Psoas muscle (tissue), 8 donors: ENCODE measurements around the gene MROH8. TPM values are rescaled to one million over a fixed set of nuclear protein-coding genes. Genes with fewer than 3 reads are reported as not detected.
A peak's percentile ranks its signal among the peaks of the same experiment; 100 is the strongest.

Experiments used
- ATAC-seq, 4 donors: fragments of 200-7000 bp; cut with Tn5 transposase; one replicate each; pipeline ENCODE4 v1.9.1; 2020; ENCODE audit warnings: moderate library complexity in 3 of 4, mild to moderate bottlenecking in 2 of 4
- DNase-seq, 2 donors: peaks; one replicate each; pipeline ENCODE4 v3.0.0-alpha.2; 2020
- H3K27ac ChIP-seq: fragments of 200-600 bp; one replicate; pipeline ENCODE4 v1.8.0; 2022
- H3K27me3 ChIP-seq, 3 donors: fragments of 200-600 bp in 1 of 3; one replicate each; pipeline versions ENCODE4 v1.6.1 to v1.8.0; 2013 to 2022; ENCODE audit warnings: low read length in 2 of 3, mild to moderate bottlenecking in 2 of 3, moderate library complexity in 1 of 3; ENCODE audit not compliant: insufficient read depth in 3 of 3
- H3K36me3 ChIP-seq, 2 donors: fragments of 200-600 bp in 1 of 2; one replicate each; pipeline versions ENCODE4 v1.6.1 to v1.8.0; 2013 to 2022; ENCODE audit warnings: low read depth in 1 of 2, mild to moderate bottlenecking in 1 of 2, moderate library complexity in 1 of 2; ENCODE audit not compliant: insufficient read depth in 1 of 2
- H3K4me1 ChIP-seq: fragments of 200-600 bp; one replicate; pipeline ENCODE4 v1.8.0; 2022
- H3K4me3 ChIP-seq: fragments of 200-600 bp; one replicate; pipeline ENCODE4 v1.8.0; 2022; ENCODE audit warnings: mild to moderate bottlenecking
- H3K9me3 ChIP-seq: fragments of 200-600 bp; one replicate; pipeline ENCODE4 v1.8.0; 2022
- CTCF ChIP-seq: fragments of 200-600 bp; IDR thresholded peaks from one replicate; pipeline ENCODE4 v1.8.0; 2022; ENCODE audit warnings: antibody characterized with exemption
- WGBS, 3 donors: extraction: QIAGEN DNeasy Blood & Tissue Kit; methylation state at CpG; one replicate each; pipeline versions ENCODE4 v1.1.6 to v1.1.7; 2013; 5-methylcytosine and 5-hydroxymethylcytosine counted together
- intact Hi-C, 2 donors: fragments of 100-400 bp; cut with DNase I; formaldehyde crosslinking; loops; one replicate each; pipeline versions ENCODE4 v1.11.0 to v1.14.2; 2022
- polyA plus RNA-seq, 3 donors: library from polyadenylated mRNA; stranded (reverse); fragments of 200-250 nt; gene quantifications; one replicate each; pipeline ENCODE4 v1.2.3, GENCODE V29; 2013
- total RNA-seq, 4 donors: library from RNA; stranded (reverse); fragmentation: NEBNext Ultra II Directional in 2 of 4; extraction: Animal tissue kit (Norgen Biotek cat#: 25700) in 2 of 4; gene quantifications; one replicate each; pipeline versions ENCODE4 v1.2.1 to v1.2.4, GENCODE V29; 2021 to 2023
- donor health status: healthy with polysubstance abuse.
- donor health status: DM: no; HTN: no; CAD: no; lungs with moderate emphysema.
- donor health status: Bipolar disorder and iron deficiency.
- donor health status: healthy.
- donor health status: DM: yes; HTN: yes; CAD: no.
- donor health status: DM: no; HTN: no; CAD: no.
- donor health status: DM: no; HTN: no; CAD: no.
- donor health status: DM: yes; HTN: yes; CAD: no.

Gene MROH8
- total and polyA plus RNA-seq, 7 donors = 0.99 to 5.5 (median 4.1) TPM

- Histone ChIP-seq H3K9me3 (no peaks in the 10 kb centered on the region), H3K27ac (peak within 1 kb of the TSS; percentile 81), H3K4me3 (peak within 1 kb of the TSS; percentile 83), H3K4me1 (peaks cover 11% of the 10 kb centered on the region), H3K27me3 (no peaks in the 10 kb centered on the region), H3K36me3 (peaks cover 0 to 4% of the 10 kb centered on the region in 2 donors)
- peak; percentile 84 to 89 for DNase-seq
- WGBS, 3 donors = 0 to 1% (median 0%) methylated on average over 47 to 58 of the region's 58 CpGs
- intact Hi-C loops = loop anchor here in 1 of 2 donors (10.0 kb wide), 1 partner anchor 429 kb away; the partner anchor contains the start of genes BLCAP and NNAT
- ATAC-seq = peak; percentile 72 to 89 (median 84)
- TF ChIP-seq CTCF = no peak
Observed at GRCh38 chr20:37095599-37096414, 83.5 kb downstream of the MROH8 start, which contains the start of gene RBL1. RBL1 (minus strand) TSS chr20:37095997; CDS start chr20:37095928, 69 bp downstream.

GRCh38 chr20:37095108-37095598 lies 84.2 kb downstream of the MROH8 start:
- peak overlapping the region; percentile 83 for H3K4me3 ChIP-seq
- H3K36me3 ChIP-seq = peaks cover 0 to 4% of the 10 kb centered on the region in 2 donors
- ATAC-seq (no peak), DNase-seq (no peak)
- intact Hi-C loops = loop anchor here in 1 of 2 donors (10.0 kb wide), 1 partner anchor 430 kb away; the partner anchor contains the start of genes BLCAP and NNAT
- H3K27ac ChIP-seq = peak overlapping the region; percentile 81
- no peaks in the 10 kb centered on the region for H3K9me3 ChIP-seq
- H3K4me1 ChIP-seq = peaks cover 11% of the 10 kb centered on the region
- TF ChIP-seq CTCF = no peak
- no peaks in the 10 kb centered on the region for H3K27me3 ChIP-seq
- WGBS, 3 donors = 2 to 5% (median 4%) methylated on average over 19 of the region's 19 CpGs

- no peak overlapping the region for H3K4me3 ChIP-seq
- intact Hi-C loops = loop anchor here in 1 of 2 donors (10.0 kb wide), 1 partner anchor 434 kb away; the partner anchor contains the start of genes BLCAP and NNAT
- H3K36me3 ChIP-seq = peaks cover 4 to 22% of the 10 kb centered on the region in 2 donors
Observed at GRCh38 chr20:37090407-37090806, 88.9 kb downstream of the MROH8 start.

GRCh38 chr20:37081717-37082289 lies 97.5 kb downstream of the MROH8 start:
- no peaks in the 10 kb centered on the region for H3K27me3 ChIP-seq
- H3K4me3 ChIP-seq = no peak overlapping the region
- WGBS, 3 donors = 91 to 98% (median 91%) methylated on average over 5 of the region's 5 CpGs
- no peaks in the 10 kb centered on the region for H3K36me3 ChIP-seq
- no peak for ATAC-seq
- no peak for DNase-seq
- no peaks in the 10 kb centered on the region for H3K9me3 ChIP-seq
- intact Hi-C loops = no loop called here
- TF ChIP-seq CTCF = no peak
- H3K27ac ChIP-seq = no peak overlapping the region
- H3K4me1 ChIP-seq = no peaks in the 10 kb centered on the region

More at GRCh38 chr20:37090407-37090806, 88.9 kb downstream of the MROH8 start:
- DNase-seq (no peak), ATAC-seq (no peak)
- Histone ChIP-seq H3K27me3 (no peaks in the 10 kb centered on the region), H3K27ac (no peak overlapping the region), H3K4me1 (peaks cover 11% of the 10 kb centered on the region), H3K9me3 (no peaks in the 10 kb centered on the region)
- no peak for TF ChIP-seq CTCF
- WGBS, 3 donors = 84 to 86% (median 85%) methylated on average over 2 of the region's 2 CpGs
